Spleen (tissue), 11 donors: ENCODE measurements around the gene GABBR2. TPM values are rescaled to one million over a fixed set of nuclear protein-coding genes. Genes with fewer than 3 reads are reported as not detected.
A peak's percentile ranks its signal among the peaks of the same experiment; 100 is the strongest.

Experiments used
- DNase-seq: peaks from one replicate; pipeline ENCODE4 v3.0.0-alpha.2; 2020
- H3K27ac ChIP-seq, 8 donors: fragments of 200-600 bp; sonication (generic) in 7 of 8; 1 replicate in 4 of 8; 2 replicates in 4 of 8; pipeline versions ENCODE4 v1.5.0 to v1.8.0; 2016 to 2021; ENCODE audit warnings: inconsistent platforms in 4 of 8, mild to moderate bottlenecking in 4 of 8, moderate library complexity in 1 of 8
- H3K27me3 ChIP-seq, 7 donors: fragments of 200-600 bp; sonication (generic) in 6 of 7; replicated peaks in 1 of 7; 1 replicate in 4 of 7; 2 replicates in 3 of 7; pipeline versions ENCODE4 v1.5.0 to v1.8.0; 2016 to 2021; ENCODE audit warnings: inconsistent platforms in 3 of 7, mild to moderate bottlenecking in 1 of 7
- H3K36me3 ChIP-seq, 6 donors: fragments of 200-600 bp; sonication (generic) in 5 of 6; 1 replicate in 4 of 6; 2 replicates in 2 of 6; pipeline versions ENCODE4 v1.5.0 to v1.8.0; 2016 to 2021; ENCODE audit warnings: inconsistent platforms in 2 of 6
- H3K4me1 ChIP-seq, 6 donors: fragments of 200-600 bp; sonication (generic) in 5 of 6; 1 replicate in 3 of 6; 2 replicates in 3 of 6; pipeline versions ENCODE4 v1.5.0 to v1.8.0; 2016 to 2021; ENCODE audit warnings: inconsistent platforms in 3 of 6
- H3K4me3 ChIP-seq, 8 donors: fragments of 200-600 bp; sonication (generic) in 7 of 8; 1 replicate in 4 of 8; 2 replicates in 4 of 8; pipeline versions ENCODE4 v1.5.0 to v1.8.0; 2016 to 2021; ENCODE audit warnings: inconsistent platforms in 4 of 8, mild to moderate bottlenecking in 4 of 8, moderate library complexity in 2 of 8
- H3K9me3 ChIP-seq, 8 donors: fragments of 200-600 bp; sonication (generic) in 7 of 8; 1 replicate in 4 of 8; 2 replicates in 4 of 8; pipeline versions ENCODE4 v1.5.0 to v1.8.0; 2016 to 2021; ENCODE audit warnings: inconsistent platforms in 4 of 8
- POLR2A ChIP-seq, 3 donors: fragments of 450-650 bp; IDR thresholded peaks; one replicate each; pipeline ENCODE4 v1.5.1; 2017; ENCODE audit warnings: antibody characterized with exemption in 3 of 3, mild to moderate bottlenecking in 1 of 3
- POLR2AphosphoS5 ChIP-seq, 3 donors: sonication (generic); formaldehyde crosslinking; IDR thresholded peaks; one replicate each; pipeline ENCODE4 v1.5.1; 2017; ENCODE audit warnings: antibody characterized with exemption in 3 of 3
- WGBS, 5 donors: extraction: QIAGEN DNeasy Blood & Tissue Kit in 3 of 5; methylation state at CpG; one replicate each; pipeline versions ENCODE4 v1.1.5 to v1.1.7; 2013 to 2018; 5-methylcytosine and 5-hydroxymethylcytosine counted together
- intact Hi-C: fragments of 100-400 bp; cut with DNase I; formaldehyde crosslinking; loops from one replicate; pipeline ENCODE4 v1.15.0; 2023; ENCODE audit warnings: low total_unique reads
- polyA plus RNA-seq, 3 donors: library from polyadenylated mRNA; stranded (reverse); fragments of 200-250 nt; gene quantifications; one replicate each; pipeline ENCODE4 v1.2.1, GENCODE V29; 2013
- total RNA-seq, 7 donors: library from RNA; depleted of rRNA in 3 of 7; stranded (reverse); fragments of >200 nt in 3 of 7; fragmentation: NEBNext Ultra II Directional in 4 of 7; extraction: Animal tissue kit (Norgen Biotek cat#: 25700) in 4 of 7; gene quantifications; one replicate each; pipeline versions ENCODE4 v1.1.0 to v1.2.1, GENCODE V29; 2016 to 2021
- TF ChIP-seq, protein P1 (sequence below), 11 experiments: fragments of 200-600 bp in 7 of 11; fragments of 450-650 bp in 4 of 11; sonication (generic) in 4 of 11; IDR thresholded peaks in 8 of 11; conservative IDR thresholded peaks in 3 of 11; 1 replicate in 7 of 11; 2 replicates in 4 of 11; pipeline versions ENCODE4 v1.4.0 to v1.8.0; 2016 to 2021; ENCODE audit warnings: antibody characterized with exemption in 11 of 11, inconsistent platforms in 4 of 11, mild to moderate bottlenecking in 1 of 11
- donor health status: healthy with polysubstance abuse.
- donor health status: DM: no; HTN: no; CAD: no; lungs with moderate emphysema.
- donor health status: DM: no; HTN: no; CAD: no.
- donor health status: Bipolar disorder and iron deficiency.
- donor health status: healthy.
- donor health status: DM: no; HTN: no; CAD: no.
- donor health status: DM: yes; HTN: yes; CAD: no.

Gene GABBR2
- total and polyA plus RNA-seq, 10 donors: 0.03 to 0.32 (median 0.07) TPM; not detected in 7

DNA sequence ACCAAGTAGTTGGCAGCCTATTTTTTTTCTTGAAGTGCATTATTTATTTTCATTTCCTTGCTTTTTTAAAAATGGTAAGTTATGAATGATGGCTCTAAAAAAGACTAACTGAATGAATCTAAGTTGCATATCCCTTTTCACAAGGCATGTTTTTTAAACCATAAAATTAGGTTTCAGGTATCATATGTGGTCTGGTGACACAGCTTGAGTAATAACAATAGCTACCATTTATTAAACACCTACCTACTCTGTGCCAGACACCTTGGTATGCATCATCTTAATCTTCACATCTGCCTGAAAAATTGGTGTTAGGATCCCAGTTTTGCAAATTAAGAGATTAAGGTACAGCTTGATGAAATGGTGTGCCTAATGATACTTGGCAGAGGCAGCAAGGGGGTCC, 4.3 kb upstream of the GABBR2 start:
- Histone ChIP-seq H3K27ac (no peak overlapping the region), H3K27me3 (peaks cover 0 to 75% (median 29%) of the 10 kb centered on the region in 7 donors), H3K4me3 (no peak overlapping the region), H3K9me3 (peaks cover 0 to 2% (median 0%) of the 10 kb centered on the region in 8 donors), H3K36me3 (no peaks in the 10 kb centered on the region), H3K4me1 (peaks cover 0 to 16% (median 10%) of the 10 kb centered on the region in 6 donors)
- intact Hi-C loops: no loop called here
- TF ChIP-seq POLR2A (IDR thresholded peaks at IDR 0.05) (no peak), POLR2AphosphoS5 (IDR thresholded peaks at IDR 0.05) (no peak)
- TF ChIP-seq, protein P1, sequence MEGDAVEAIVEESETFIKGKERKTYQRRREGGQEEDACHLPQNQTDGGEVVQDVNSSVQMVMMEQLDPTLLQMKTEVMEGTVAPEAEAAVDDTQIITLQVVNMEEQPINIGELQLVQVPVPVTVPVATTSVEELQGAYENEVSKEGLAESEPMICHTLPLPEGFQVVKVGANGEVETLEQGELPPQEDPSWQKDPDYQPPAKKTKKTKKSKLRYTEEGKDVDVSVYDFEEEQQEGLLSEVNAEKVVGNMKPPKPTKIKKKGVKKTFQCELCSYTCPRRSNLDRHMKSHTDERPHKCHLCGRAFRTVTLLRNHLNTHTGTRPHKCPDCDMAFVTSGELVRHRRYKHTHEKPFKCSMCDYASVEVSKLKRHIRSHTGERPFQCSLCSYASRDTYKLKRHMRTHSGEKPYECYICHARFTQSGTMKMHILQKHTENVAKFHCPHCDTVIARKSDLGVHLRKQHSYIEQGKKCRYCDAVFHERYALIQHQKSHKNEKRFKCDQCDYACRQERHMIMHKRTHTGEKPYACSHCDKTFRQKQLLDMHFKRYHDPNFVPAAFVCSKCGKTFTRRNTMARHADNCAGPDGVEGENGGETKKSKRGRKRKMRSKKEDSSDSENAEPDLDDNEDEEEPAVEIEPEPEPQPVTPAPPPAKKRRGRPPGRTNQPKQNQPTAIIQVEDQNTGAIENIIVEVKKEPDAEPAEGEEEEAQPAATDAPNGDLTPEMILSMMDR (IDR thresholded peaks at IDR 0.05 in 8 of 11, conservative IDR thresholded peaks at IDR 0.05 in 3 of 11): no peak
- DNase-seq: no peak

DNA sequence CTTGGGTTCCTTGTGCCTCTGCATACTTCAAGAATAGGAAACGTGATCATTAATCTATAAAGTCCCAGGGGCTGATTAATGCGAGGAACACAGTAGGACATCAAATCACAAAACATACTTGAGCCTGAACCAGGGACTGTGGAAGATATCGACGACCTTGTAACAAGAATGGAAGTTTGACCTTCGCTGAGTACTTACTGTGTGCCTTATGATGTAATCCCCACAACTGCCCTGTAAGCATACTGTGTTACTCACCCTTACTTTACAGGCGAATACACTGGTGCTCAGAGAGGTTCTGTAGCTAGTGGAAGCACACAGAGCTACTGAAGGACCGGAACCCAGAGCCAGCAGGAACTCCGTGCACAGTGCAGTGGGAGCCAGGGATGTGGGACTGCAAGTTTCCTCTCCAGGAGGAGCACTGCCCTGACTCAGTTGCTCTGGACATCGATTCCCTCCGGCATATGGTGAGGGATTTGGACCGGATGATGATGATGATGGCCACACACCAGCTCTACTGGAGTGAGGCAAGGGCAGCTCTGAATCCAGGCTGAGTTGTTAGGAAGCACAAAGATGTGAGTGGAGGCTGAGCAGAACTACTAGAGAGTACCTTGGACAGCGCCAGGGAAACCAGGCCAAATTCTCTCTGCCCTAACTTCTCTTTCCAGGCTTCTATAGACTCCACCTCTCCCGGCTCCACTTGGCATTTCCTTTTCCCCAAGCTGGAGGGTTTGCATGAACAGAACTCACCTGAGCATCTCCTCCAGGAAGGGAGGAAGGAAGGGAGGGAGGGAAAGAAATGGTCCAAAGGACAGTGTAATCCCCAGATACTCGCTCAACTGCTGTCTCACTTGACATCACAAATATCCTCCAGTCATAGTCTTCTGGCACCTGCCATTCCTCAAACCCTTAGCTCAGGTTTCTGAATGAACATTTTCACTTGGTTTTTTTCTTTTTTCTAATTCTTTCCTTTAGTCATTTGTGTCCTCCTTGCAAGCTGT, 1.5 kb upstream of the GABBR2 start:
- peaks cover 7 to 89% (median 53%) of the 10 kb centered on the region in 7 donors for H3K27me3 ChIP-seq
- H3K9me3 ChIP-seq: no peaks in the 10 kb centered on the region
- no peak overlapping the region for H3K27ac ChIP-seq
- peaks cover 4 to 31% (median 20%) of the 10 kb centered on the region in 6 donors for H3K4me1 ChIP-seq
- no peaks in the 10 kb centered on the region for H3K36me3 ChIP-seq
- no peak overlapping the region for H3K4me3 ChIP-seq
- no peak for DNase-seq
- WGBS, 5 donors: 62 to 71% (median 67%) methylated on average over 12 to 14 of the region's 14 CpGs
- TF ChIP-seq POLR2AphosphoS5 (IDR thresholded peaks at IDR 0.05) (no peak), POLR2A (IDR thresholded peaks at IDR 0.05) (no peak)
- TF ChIP-seq, protein P1 (IDR thresholded peaks at IDR 0.05 in 8 of 11, conservative IDR thresholded peaks at IDR 0.05 in 3 of 11): no peak
- intact Hi-C loops: no loop called here

DNA sequence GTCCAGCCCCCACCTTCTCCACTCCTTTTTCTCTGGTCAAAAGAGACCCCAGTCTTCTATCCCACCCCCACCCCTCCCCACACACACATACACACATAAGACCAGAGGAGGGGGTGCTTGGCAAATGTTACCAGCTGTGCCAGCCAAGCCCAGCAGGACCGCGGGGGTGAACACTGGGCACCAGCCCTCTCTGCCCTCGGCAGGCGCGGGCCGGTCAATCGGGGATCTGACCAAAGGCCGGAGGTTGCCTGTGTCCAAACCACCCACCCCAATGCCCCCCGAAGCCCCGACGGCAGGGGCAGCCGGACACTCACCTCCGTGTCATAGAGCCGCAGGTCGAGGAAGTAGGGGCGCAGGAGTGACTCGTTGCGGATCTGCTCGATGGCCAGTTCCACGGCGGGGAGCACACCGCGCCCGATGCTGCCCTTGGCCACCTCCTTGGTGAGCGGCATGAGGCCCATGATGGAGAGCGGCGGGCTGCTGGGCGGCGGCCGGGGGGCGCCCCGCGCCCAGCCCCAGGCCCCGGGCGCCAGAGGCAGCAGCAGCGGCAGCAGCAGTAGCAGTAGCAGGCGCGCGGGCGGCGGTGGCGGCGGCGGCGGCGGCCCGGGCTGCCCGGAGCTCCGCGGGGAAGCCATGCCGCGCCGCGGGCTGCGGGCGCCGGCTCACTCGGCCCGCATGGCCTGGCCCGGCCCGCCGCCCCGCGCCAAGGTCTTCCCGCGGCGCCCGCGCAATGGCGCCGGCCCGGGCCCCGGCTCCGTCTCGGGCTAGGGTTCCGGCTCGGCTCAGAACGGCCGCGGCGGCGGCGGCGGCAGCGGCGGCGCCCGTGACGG, 417 bp downstream of the GABBR2 start:
- WGBS, 5 donors: 1 to 14% (median 4%) methylated on average over 20 to 89 of the region's 89 CpGs
- Histone ChIP-seq H3K4me1 (peaks cover 4 to 31% (median 20%) of the 10 kb centered on the region in 6 donors), H3K9me3 (no peaks in the 10 kb centered on the region), H3K36me3 (no peaks in the 10 kb centered on the region), H3K27me3 (peaks cover 7 to 96% (median 53%) of the 10 kb centered on the region in 7 donors), H3K27ac (no peak overlapping the region), H3K4me3 (peak overlapping the region in 7 of 8 donors; percentile 14 to 61 (median 31))
- intact Hi-C loops: no loop called here
- DNase-seq: no peak
- no peak for TF ChIP-seq POLR2AphosphoS5 (IDR thresholded peaks at IDR 0.05)
- no peak for TF ChIP-seq POLR2A (IDR thresholded peaks at IDR 0.05)
- TF ChIP-seq, protein P1 (IDR thresholded peaks at IDR 0.05 in 8 of 11, conservative IDR thresholded peaks at IDR 0.05 in 3 of 11): no peak
